CD4-positive, alpha-beta memory T cell (primary cell): ENCODE data around the gene PIEZO2. TPM values are rescaled to one million over a fixed set of nuclear protein-coding genes. Genes with fewer than 3 reads are reported as not detected.

Source experiments
- CTCF ChIA-PET: fragments of 350-600 bp; sonication (Branson Sonifier 250); formaldehyde crosslinking; loops from one replicate; lab custom pipeline; 2021; ENCODE audit warnings: inconsistent platforms; ENCODE audit not compliant: partially characterized antibody; lab: Charles Lee
- POLR2A ChIA-PET: fragments of 350-600 bp; sonication (Branson Sonifier 250); formaldehyde crosslinking; loops from one replicate; lab custom pipeline; 2021; ENCODE audit not compliant: partially characterized antibody; lab: Charles Lee
- DNase-seq, 5 donors: peaks; one replicate each; pipeline versions ENCODE4 v3.0.0 to v3.0.0-alpha.2; 2020 to 2022; ENCODE audit warnings: mixed read lengths in 1 of 5
- H3K27ac ChIP-seq: one replicate; pipeline ENCODE4 v1.7.0; 2013; ENCODE audit warnings: low read depth, low read length
- H3K27me3 ChIP-seq: 2 replicates; pipeline ENCODE4 v1.7.0; 2013; ENCODE audit warnings: mild to moderate bottlenecking, low read length, moderate library complexity; ENCODE audit not compliant: insufficient read depth
- H3K36me3 ChIP-seq: 2 replicates; pipeline ENCODE4 v1.7.0; 2013; ENCODE audit warnings: mild to moderate bottlenecking, low read length, moderate library complexity; ENCODE audit not compliant: insufficient read depth
- H3K4me1 ChIP-seq: 2 replicates; pipeline ENCODE4 v1.7.0; 2013; ENCODE audit warnings: mild to moderate bottlenecking, low read length, moderate library complexity; ENCODE audit not compliant: insufficient read depth
- H3K4me3 ChIP-seq, 2 donors: one replicate each; pipeline ENCODE4 v1.7.0; 2013; ENCODE audit warnings: low read length in 2 of 2, mild to moderate bottlenecking in 1 of 2
- H3K9me3 ChIP-seq, 2 donors: one replicate each; pipeline ENCODE4 v1.7.0; 2013; ENCODE audit warnings: low read length in 2 of 2, control low read depth in 1 of 2; ENCODE audit not compliant: control insufficient read depth in 1 of 2
- H3K27ac Mint-ChIP-seq, 7 donors: one replicate each; pipeline ENCODE4 v1.8.0; 2020 to 2021; ENCODE audit warnings: mixed read lengths in 7 of 7, mild to moderate bottlenecking in 6 of 7, inconsistent platforms in 3 of 7, moderate library complexity in 3 of 7
- H3K27me3 Mint-ChIP-seq, 2 donors: one replicate each; pipeline ENCODE4 v1.8.0; 2020 to 2021; ENCODE audit warnings: mixed read lengths in 2 of 2
- H3K36me3 Mint-ChIP-seq, 2 donors: one replicate each; pipeline ENCODE4 v1.8.0; 2020 to 2021; ENCODE audit warnings: mixed read lengths in 2 of 2, inconsistent platforms in 1 of 2, mild to moderate bottlenecking in 1 of 2
- H3K4me1 Mint-ChIP-seq, 4 donors: one replicate each; pipeline ENCODE4 v1.8.0; 2020 to 2021; ENCODE audit warnings: mixed read lengths in 4 of 4, mild to moderate bottlenecking in 1 of 4
- H3K4me3 Mint-ChIP-seq, 8 donors: one replicate each; pipeline ENCODE4 v1.8.0; 2020 to 2021; ENCODE audit warnings: mixed read lengths in 8 of 8, mild to moderate bottlenecking in 7 of 8, moderate library complexity in 6 of 8, inconsistent platforms in 3 of 8
- H3K9me3 Mint-ChIP-seq, 8 donors: one replicate each; pipeline ENCODE4 v1.8.0; 2020 to 2021; ENCODE audit warnings: mixed read lengths in 8 of 8, mild to moderate bottlenecking in 5 of 8, inconsistent platforms in 3 of 8, moderate library complexity in 1 of 8
- intact Hi-C: fragments of 100-400 bp; cut with micrococcal nuclease; formaldehyde crosslinking; loops from one replicate; pipeline ENCODE4 v1.15.1; 2023
- polyA plus RNA-seq, 2 donors: library from polyadenylated mRNA; unstranded; fragments of 300-500 nt; fragmentation: Illumina TruSeq; gene quantifications; one replicate each; pipeline ENCODE4 v1.2.3, GENCODE V29; 2021
- total RNA-seq, 2 experiments: library from RNA; stranded (reverse); gene quantifications; one replicate each; pipeline ENCODE4 v1.2.3, GENCODE V29; 2021

PIEZO2 gene
- total and polyA plus RNA-seq, 4 experiments from 2014 or later = not detected

DNA sequence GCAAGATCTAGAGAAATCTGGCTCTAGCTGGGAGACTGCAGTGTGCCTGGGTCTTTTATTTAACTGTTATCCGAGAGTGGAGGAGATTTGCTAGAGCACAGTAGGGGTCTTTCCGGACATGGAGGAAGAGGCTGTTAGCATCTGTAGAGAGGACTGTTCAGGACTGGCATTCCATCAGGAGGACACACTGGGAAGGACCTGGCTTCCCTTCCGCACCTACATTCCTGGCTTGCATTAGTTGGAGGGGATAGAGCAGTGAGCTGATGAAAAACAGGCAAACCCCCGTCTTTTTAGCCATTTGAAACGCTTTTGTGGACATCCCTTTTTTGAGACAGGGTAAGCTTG lies 874 bp upstream of the PIEZO2 start:
- intact Hi-C loops = no loop called here
- POLR2A ChIA-PET = no interaction called here
- Histone ChIP-seq H3K27me3 (no peaks in the 10 kb centered on the region), H3K9me3 (no peaks in the 10 kb centered on the region), H3K27ac (no peak overlapping the region), H3K4me3 (no peak overlapping the region), H3K4me1 (no peaks in the 10 kb centered on the region), H3K36me3 (no peaks in the 10 kb centered on the region)
- H3K27me3 Mint-ChIP-seq = peaks cover 19 to 21% of the 10 kb centered on the region in 2 donors
- no peaks in the 10 kb centered on the region for H3K36me3 Mint-ChIP-seq
- no peak overlapping the region for H3K27ac Mint-ChIP-seq
- no peak overlapping the region for H3K4me3 Mint-ChIP-seq
- H3K4me1 Mint-ChIP-seq = peaks cover 0 to 10% (median 4%) of the 10 kb centered on the region in 4 donors
- CTCF ChIA-PET = no interaction called here
- H3K9me3 Mint-ChIP-seq = peaks cover 0 to 3% (median 0%) of the 10 kb centered on the region in 8 donors
- DNase-seq = no peak

DNA sequence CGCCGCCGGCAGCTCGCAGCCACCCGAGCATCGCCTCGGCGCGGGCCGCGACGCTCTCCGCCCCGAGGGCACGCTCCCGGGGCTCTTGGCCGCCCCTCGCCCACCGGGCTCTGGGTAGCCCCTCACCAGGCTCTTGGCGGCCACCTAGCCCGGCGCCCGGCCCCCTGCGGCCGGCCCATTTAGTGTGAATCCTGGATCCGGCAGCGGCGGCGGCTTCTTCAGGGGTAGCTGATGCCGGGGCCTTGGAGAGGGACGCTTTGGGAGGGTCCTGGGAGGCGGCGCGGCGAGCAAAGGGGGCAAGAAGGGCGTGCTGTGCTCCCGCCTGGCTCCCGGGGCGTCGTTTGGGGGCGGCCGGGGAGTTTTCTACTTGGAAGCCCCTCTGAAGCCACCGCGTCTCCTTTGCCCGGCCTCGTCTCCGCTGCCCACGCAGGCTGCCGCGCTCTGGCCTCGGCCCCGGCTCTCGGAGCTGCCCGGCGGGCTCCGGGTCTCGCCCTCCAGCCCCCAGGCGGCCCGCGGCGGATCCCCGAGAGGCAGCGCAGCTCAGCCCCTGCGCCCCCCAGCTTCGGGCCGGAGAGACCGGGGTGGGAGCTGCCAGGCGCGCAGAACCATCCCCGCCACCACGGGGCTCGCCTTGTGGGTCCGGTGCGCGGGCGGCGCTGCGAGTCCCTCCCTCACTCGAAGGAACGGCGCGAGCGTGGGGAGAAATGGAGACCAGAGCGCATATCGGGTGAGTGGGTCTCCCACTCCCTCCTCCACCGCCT lies 509 bp downstream of the PIEZO2 start:
- DNase-seq = no peak
- Mint-ChIP-seq H3K36me3 (no peaks in the 10 kb centered on the region), H3K9me3 (peaks cover 0 to 3% (median 0%) of the 10 kb centered on the region in 8 donors), H3K27ac (no peak overlapping the region), H3K4me3 (no peak overlapping the region), H3K4me1 (peaks cover 0 to 10% (median 4%) of the 10 kb centered on the region in 4 donors), H3K27me3 (peaks cover 20 to 21% of the 10 kb centered on the region in 2 donors)
- ChIA-PET CTCF (no interaction called here), POLR2A (no interaction called here)
- Histone ChIP-seq H3K27ac (no peak overlapping the region), H3K4me1 (no peaks in the 10 kb centered on the region), H3K36me3 (no peaks in the 10 kb centered on the region), H3K27me3 (no peaks in the 10 kb centered on the region), H3K9me3 (no peaks in the 10 kb centered on the region), H3K4me3 (no peak overlapping the region)
- intact Hi-C loops = no loop called here

DNA sequence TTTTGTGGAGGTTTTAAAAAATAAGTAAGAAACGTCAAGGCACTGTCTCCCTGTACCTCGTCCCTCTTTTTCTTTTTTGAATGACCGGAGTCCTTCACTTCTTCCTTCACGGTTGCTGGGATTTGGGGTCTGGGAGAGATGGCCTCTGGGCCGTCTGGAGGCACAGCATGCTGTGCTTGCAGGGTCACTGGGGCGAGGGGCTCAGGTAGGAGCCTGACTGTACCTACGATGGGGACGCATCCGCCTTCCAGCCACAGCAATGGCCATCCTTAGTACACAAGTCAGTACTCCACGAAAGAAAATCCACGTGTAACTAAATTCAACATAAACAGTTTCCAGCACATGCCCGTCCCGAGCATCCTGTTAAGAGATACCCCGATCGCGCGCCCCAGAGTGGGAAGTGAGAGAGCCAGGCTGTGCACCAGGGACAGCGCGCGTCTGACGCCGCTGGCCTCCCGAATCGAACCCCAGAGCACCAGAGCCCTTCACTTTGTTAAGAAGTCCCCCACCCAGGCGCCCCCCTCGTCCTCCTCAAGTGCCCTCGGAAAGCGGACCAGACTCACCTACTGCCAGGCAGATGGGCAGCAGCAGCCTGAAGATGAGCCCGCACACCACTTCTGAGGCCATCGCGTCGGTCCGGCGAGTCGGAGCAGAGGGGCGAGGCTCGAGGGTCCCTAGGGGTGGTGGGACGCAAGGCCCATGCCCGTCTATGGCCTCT lies 1.2 kb downstream of the PIEZO2 start:
- no peaks in the 10 kb centered on the region for H3K36me3 ChIP-seq
- H3K9me3 ChIP-seq = no peaks in the 10 kb centered on the region
- no peaks in the 10 kb centered on the region for H3K27me3 ChIP-seq
- Mint-ChIP-seq H3K36me3 (no peaks in the 10 kb centered on the region), H3K4me3 (no peak overlapping the region), H3K27me3 (peaks cover 20 to 21% of the 10 kb centered on the region in 2 donors), H3K27ac (no peak overlapping the region), H3K4me1 (peaks cover 0 to 10% (median 4%) of the 10 kb centered on the region in 4 donors), H3K9me3 (peaks cover 0 to 3% (median 0%) of the 10 kb centered on the region in 8 donors)
- DNase-seq = no peak
- intact Hi-C loops = no loop called here
- H3K4me1 ChIP-seq = no peaks in the 10 kb centered on the region
- POLR2A ChIA-PET = no interaction called here
- CTCF ChIA-PET = no interaction called here
- no peak overlapping the region for H3K4me3 ChIP-seq
- H3K27ac ChIP-seq = no peak overlapping the region

GRCh38 chr18:11147371-11147951 lies 1.9 kb downstream of the PIEZO2 start:
- Mint-ChIP-seq H3K4me1 (peaks cover 0 to 10% (median 4%) of the 10 kb centered on the region in 4 donors), H3K27me3 (peaks cover 20 to 21% of the 10 kb centered on the region in 2 donors), H3K36me3 (no peaks in the 10 kb centered on the region), H3K9me3 (peaks cover 0 to 3% (median 0%) of the 10 kb centered on the region in 8 donors), H3K4me3 (peak overlapping the region in 1 of 8 donors; percentile 15), H3K27ac (no peak overlapping the region)
- DNase-seq = no peak
- H3K27ac ChIP-seq = no peak overlapping the region
- no peak overlapping the region for H3K4me3 ChIP-seq
- no peaks in the 10 kb centered on the region for H3K36me3 ChIP-seq
- intact Hi-C loops = no loop called here
- ChIA-PET POLR2A (no interaction called here), CTCF (no interaction called here)
- H3K27me3 ChIP-seq = no peaks in the 10 kb centered on the region
- no peaks in the 10 kb centered on the region for H3K9me3 ChIP-seq
- no peaks in the 10 kb centered on the region for H3K4me1 ChIP-seq

DNA sequence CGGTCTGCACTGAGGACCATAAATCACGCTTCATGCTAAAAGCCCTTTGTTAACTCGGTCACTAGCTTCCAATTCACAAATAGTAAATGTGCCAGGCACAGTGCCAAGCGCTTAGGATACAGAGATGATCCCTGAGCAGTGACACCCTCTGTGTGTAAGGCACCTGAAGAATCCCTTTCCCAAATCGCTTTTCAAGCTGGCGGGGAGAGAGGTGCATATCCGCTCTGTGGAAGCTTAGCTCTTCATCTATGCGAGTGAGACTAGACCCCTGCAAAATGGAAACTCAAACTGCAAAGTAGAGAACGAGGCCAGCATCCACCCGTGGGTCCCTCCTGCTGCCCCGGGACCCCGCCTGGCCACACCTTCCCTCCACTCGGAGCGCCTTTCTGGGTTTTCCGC lies 2.4 kb downstream of the PIEZO2 start:
- no peaks in the 10 kb centered on the region for H3K4me1 ChIP-seq
- no peak for DNase-seq
- peaks cover 20 to 21% of the 10 kb centered on the region in 2 donors for H3K27me3 Mint-ChIP-seq
- H3K27ac Mint-ChIP-seq = no peak overlapping the region
- H3K9me3 Mint-ChIP-seq = peaks cover 0 to 3% (median 0%) of the 10 kb centered on the region in 8 donors
- ChIA-PET POLR2A (no interaction called here), CTCF (no interaction called here)
- H3K36me3 Mint-ChIP-seq = no peaks in the 10 kb centered on the region
- no peak overlapping the region for H3K27ac ChIP-seq
- no peak overlapping the region for H3K4me3 ChIP-seq
- H3K36me3 ChIP-seq = no peaks in the 10 kb centered on the region
- H3K4me1 Mint-ChIP-seq = peaks cover 0 to 10% (median 4%) of the 10 kb centered on the region in 4 donors
- intact Hi-C loops = no loop called here
- peak overlapping the region in 1 of 8 donors; percentile 15 for H3K4me3 Mint-ChIP-seq
- H3K9me3 ChIP-seq = no peaks in the 10 kb centered on the region
- H3K27me3 ChIP-seq = no peaks in the 10 kb centered on the region

DNA sequence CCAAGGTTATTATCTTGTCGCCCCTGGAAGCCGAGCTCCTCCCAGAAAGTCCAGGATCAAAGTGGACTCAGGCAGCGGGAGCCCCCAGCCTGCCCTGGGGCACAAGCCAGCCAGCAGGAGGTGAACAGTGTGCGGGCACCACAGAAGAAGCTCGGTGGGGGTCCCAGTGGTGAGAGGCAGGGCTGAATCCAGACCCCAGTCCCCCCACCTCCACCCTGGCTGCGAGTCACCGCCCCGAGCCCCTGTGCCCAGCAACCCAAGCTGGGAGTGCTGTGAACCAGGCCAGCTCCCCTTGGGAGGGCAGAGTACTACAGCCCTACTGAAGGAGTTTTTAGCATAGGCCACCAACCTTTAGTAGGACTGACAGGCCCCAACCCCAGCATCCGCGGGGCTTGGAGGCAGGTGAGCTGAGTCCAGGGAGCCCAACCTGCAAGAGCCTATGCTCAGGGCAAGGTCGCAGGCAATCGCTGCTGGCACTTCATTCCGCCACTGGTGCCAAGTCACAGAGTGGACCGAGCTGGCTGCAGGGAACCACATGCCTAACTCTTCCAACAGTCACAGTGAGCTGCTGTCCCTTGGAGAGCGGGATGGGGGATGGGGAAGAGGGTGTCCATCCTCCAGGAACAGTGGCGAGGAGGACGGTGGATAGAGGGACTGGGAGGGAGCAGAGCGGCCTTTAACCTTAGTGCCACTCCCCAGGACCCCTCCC lies 3.0 kb downstream of the PIEZO2 start:
- POLR2A ChIA-PET = no interaction called here

More for the DNA sequence above, 3.0 kb downstream of the PIEZO2 start:
- no peak overlapping the region for H3K27ac Mint-ChIP-seq
- DNase-seq = no peak
- CTCF ChIA-PET = no interaction called here
- Histone ChIP-seq H3K27ac (no peak overlapping the region), H3K4me3 (no peak overlapping the region), H3K9me3 (no peaks in the 10 kb centered on the region), H3K27me3 (no peaks in the 10 kb centered on the region), H3K4me1 (no peaks in the 10 kb centered on the region), H3K36me3 (no peaks in the 10 kb centered on the region)
- H3K9me3 Mint-ChIP-seq = peaks cover 0 to 3% (median 0%) of the 10 kb centered on the region in 8 donors
- H3K4me3 Mint-ChIP-seq = no peak overlapping the region
- intact Hi-C loops = no loop called here
- peaks cover 18 to 21% of the 10 kb centered on the region in 2 donors for H3K27me3 Mint-ChIP-seq
- peaks cover 0 to 10% (median 4%) of the 10 kb centered on the region in 4 donors for H3K4me1 Mint-ChIP-seq
- no peaks in the 10 kb centered on the region for H3K36me3 Mint-ChIP-seq
